DOHH2 (cell line): Measurements from ENCODE around the gene KDM6B.
A peak's percentile ranks its signal among the peaks of the same experiment; 100 is the strongest.

Source experiments
- H3F3A ChIP-seq: fragments of 200-600 bp; sonication (generic), shearing (Covaris generic); 2 replicates; pipeline ENCODE4 v1.6.0; 2016; ENCODE audit warnings: antibody characterized with exemption, mild to moderate bottlenecking; ENCODE audit not compliant: control insufficient read depth, insufficient read depth
- H3K27ac ChIP-seq: fragments of 200-600 bp; sonication (generic); 2 replicates; pipeline ENCODE4 v1.5.1; 2014; ENCODE audit warnings: low read depth, mild to moderate bottlenecking, low read length, moderate library complexity
- H3K27me3 ChIP-seq: fragments of 200-600 bp; sonication (generic); 2 replicates; pipeline ENCODE4 v1.6.1; 2014; ENCODE audit warnings: mild to moderate bottlenecking, low read length, mixed read lengths; ENCODE audit not compliant: control insufficient read depth
- H3K36me3 ChIP-seq: fragments of 200-600 bp; sonication (generic); 2 replicates; pipeline ENCODE4 v1.6.1; 2014; ENCODE audit warnings: mild to moderate bottlenecking, low read length, moderate library complexity, mixed read lengths; ENCODE audit not compliant: control insufficient read depth
- H3K4me1 ChIP-seq: fragments of 200-600 bp; sonication (generic); 2 replicates; pipeline ENCODE4 v1.6.1; 2014; ENCODE audit warnings: mild to moderate bottlenecking, low read length, mixed read lengths; ENCODE audit not compliant: control insufficient read depth
- H3K4me2 ChIP-seq: fragments of 200-600 bp; sonication (generic); 2 replicates; pipeline ENCODE4 v1.6.0; 2014; ENCODE audit warnings: mild to moderate bottlenecking, low read length, moderate library complexity
- H3K4me3 ChIP-seq: fragments of 200-600 bp; sonication (generic); 2 replicates; pipeline ENCODE4 v1.5.1; 2014; ENCODE audit warnings: mild to moderate bottlenecking, low read length, mixed read lengths
- H3K79me2 ChIP-seq: fragments of 200-600 bp; sonication (generic); 2 replicates; pipeline ENCODE4 v1.6.1; 2014; ENCODE audit warnings: mild to moderate bottlenecking, low read length, mixed read lengths; ENCODE audit not compliant: control insufficient read depth
- H3K9me2 ChIP-seq: fragments of 200-600 bp; sonication (generic); replicated peaks from 2 replicates; pipeline ENCODE4 v1.6.1; 2014; ENCODE audit warnings: mild to moderate bottlenecking, low read length, mixed read lengths; ENCODE audit not compliant: control insufficient read depth
- H3K9me3 ChIP-seq: fragments of 200-600 bp; sonication (generic); 2 replicates; pipeline ENCODE4 v1.6.1; 2014; ENCODE audit warnings: antibody characterized with exemption, low read length, mixed read lengths; ENCODE audit not compliant: control insufficient read depth, insufficient read depth
- H4K20me1 ChIP-seq: fragments of 200-600 bp; sonication (generic); 2 replicates; pipeline ENCODE4 v1.6.0; 2014; ENCODE audit warnings: low read depth, mild to moderate bottlenecking, antibody characterized with exemption, low read length, moderate library complexity; ENCODE audit not compliant: control insufficient read depth, insufficient read depth
- EZH2phosphoT487 ChIP-seq: fragments of 200-600 bp; sonication (generic); IDR thresholded peaks from 2 replicates; pipeline ENCODE4 v1.6.1; 2017; ENCODE audit warnings: borderline replicate concordance, mild to moderate bottlenecking, antibody characterized with exemption, low read length, moderate library complexity, mixed read lengths
- TF ChIP-seq, protein P1 (sequence below): fragments of 200-600 bp; sonication (generic); IDR thresholded peaks from one replicate; pipeline ENCODE4 v1.5.1; 2014; ENCODE audit warnings: antibody characterized with exemption, mild to moderate bottlenecking, low read depth, low read length; ENCODE audit not compliant: poor library complexity, severe bottlenecking

KDM6B gene

DNA sequence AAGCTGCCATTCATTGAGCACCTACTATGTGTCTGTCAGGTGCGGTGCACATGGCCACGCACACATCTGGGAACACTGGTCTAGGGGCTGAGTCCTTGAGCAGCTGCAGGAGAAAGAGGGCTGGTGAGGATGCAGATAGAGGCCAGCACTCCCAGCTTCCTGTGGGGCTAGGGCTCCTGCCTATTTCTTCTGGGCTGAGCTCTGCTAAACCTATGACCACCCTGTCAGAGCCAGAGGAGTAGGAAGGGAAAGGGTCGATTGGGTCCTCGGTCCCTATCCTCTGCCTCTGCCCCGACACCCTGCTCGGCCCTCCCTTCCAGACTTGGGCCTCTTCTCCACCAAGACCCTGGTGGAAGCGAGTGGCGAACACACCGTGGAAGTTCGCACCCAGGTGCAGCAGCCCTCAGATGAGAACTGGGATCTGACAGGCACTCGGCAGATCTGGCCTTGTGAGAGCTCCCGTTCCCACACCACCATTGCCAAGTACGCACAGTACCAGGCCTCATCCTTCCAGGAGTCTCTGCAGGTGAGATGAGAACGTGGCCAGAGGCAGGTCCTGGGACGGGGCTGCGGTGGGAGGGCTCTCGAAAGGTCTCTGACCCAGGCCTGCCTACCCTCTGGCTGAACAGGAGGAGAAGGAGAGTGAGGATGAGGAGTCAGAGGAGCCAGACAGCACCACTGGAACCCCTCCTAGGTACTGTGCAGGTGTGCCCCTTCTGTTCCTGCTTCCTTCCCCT, 16.9 kb downstream of the KDM6B start:
- H3K27me3 ChIP-seq = no peaks in the 10 kb centered on the region
- H3K9me3 ChIP-seq = no peaks in the 10 kb centered on the region
- peaks cover 7% of the 10 kb centered on the region; the same call in 1 of the 2 replicates for H4K20me1 ChIP-seq
- peak overlapping the region; percentile 68 for H3K4me3 ChIP-seq
- peak overlapping the region; percentile 76 for H3K4me2 ChIP-seq
- peaks cover 31% of the 10 kb centered on the region for H3K4me1 ChIP-seq
- peak overlapping the region; percentile 27 for H3K27ac ChIP-seq
- TF ChIP-seq, protein P1, sequence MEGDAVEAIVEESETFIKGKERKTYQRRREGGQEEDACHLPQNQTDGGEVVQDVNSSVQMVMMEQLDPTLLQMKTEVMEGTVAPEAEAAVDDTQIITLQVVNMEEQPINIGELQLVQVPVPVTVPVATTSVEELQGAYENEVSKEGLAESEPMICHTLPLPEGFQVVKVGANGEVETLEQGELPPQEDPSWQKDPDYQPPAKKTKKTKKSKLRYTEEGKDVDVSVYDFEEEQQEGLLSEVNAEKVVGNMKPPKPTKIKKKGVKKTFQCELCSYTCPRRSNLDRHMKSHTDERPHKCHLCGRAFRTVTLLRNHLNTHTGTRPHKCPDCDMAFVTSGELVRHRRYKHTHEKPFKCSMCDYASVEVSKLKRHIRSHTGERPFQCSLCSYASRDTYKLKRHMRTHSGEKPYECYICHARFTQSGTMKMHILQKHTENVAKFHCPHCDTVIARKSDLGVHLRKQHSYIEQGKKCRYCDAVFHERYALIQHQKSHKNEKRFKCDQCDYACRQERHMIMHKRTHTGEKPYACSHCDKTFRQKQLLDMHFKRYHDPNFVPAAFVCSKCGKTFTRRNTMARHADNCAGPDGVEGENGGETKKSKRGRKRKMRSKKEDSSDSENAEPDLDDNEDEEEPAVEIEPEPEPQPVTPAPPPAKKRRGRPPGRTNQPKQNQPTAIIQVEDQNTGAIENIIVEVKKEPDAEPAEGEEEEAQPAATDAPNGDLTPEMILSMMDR = no peak
- TF ChIP-seq EZH2phosphoT487 = no peak
- H3F3A ChIP-seq = peaks cover 31% of the 10 kb centered on the region
- peaks cover 82% of the 10 kb centered on the region for H3K36me3 ChIP-seq
- H3K9me2 ChIP-seq = no peaks in the 10 kb centered on the region
- peaks cover 40% of the 10 kb centered on the region for H3K79me2 ChIP-seq

DNA sequence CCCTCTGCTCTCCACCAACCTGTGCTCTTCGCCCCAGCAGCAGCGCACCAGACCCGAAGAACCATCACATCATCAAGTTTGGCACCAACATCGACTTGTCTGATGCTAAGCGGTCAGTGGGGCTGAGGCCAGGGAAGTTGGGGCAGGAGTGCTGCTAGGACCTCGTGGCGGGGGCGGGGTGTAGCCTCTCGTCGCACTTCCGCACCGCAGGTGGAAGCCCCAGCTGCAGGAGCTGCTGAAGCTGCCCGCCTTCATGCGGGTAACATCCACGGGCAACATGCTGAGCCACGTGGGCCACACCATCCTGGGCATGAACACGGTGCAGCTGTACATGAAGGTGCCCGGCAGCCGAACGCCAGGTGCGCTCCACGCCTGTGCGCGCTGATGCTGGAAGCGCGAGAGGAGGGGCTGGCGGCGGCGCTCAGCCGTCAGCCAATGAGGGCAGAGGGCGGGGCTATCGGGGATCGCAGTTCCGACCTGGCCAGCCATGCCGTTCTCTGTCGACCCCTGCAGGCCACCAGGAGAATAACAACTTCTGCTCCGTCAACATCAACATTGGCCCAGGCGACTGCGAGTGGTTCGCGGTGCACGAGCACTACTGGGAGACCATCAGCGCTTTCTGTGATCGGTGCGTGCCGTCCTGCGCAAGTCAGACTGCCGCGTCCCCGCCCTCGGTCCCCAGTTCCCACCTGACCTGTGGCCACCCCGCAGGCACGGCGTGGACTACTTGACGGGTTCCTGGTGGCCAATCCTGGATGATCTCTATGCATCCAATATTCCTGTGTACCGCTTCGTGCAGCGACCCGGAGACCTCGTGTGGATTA, 17.6 kb downstream of the KDM6B start:
- Histone ChIP-seq H3K4me3 (peak overlapping the region; percentile 68), H3K9me2 (no peaks in the 10 kb centered on the region), H3K4me2 (peak overlapping the region; percentile 76), H4K20me1 (peaks cover 7% of the 10 kb centered on the region; the same call in 1 of the 2 replicates), H3K4me1 (peaks cover 37% of the 10 kb centered on the region), H3K27me3 (no peaks in the 10 kb centered on the region), H3K9me3 (no peaks in the 10 kb centered on the region), H3K36me3 (peaks cover 82% of the 10 kb centered on the region), H3K27ac (peak overlapping the region; percentile 27), H3K79me2 (peaks cover 41% of the 10 kb centered on the region), H3F3A (peaks cover 34% of the 10 kb centered on the region)
- TF ChIP-seq, protein P1 = peak; percentile 91
- no peak for TF ChIP-seq EZH2phosphoT487

DNA sequence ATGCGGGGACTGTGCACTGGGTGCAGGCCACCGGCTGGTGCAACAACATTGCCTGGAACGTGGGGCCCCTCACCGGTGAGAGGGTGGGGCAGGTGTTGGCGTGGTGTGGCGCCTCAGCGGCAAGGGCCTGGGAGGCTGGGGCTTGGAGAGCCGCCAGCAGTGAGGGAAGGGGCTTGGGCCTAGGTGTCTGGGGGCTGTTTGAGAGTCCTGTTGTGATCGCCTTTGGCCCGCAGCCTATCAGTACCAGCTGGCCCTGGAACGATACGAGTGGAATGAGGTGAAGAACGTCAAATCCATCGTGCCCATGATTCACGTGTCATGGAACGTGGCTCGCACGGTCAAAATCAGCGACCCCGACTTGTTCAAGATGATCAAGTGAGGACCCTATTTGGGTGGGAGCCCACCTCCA, 18.2 kb downstream of the KDM6B start:
- no peak overlapping the region for H3K27ac ChIP-seq
- H4K20me1 ChIP-seq = peaks cover 9% of the 10 kb centered on the region; the same call in 1 of the 2 replicates
- peaks cover 37% of the 10 kb centered on the region for H3K4me1 ChIP-seq
- peaks cover 37% of the 10 kb centered on the region for H3F3A ChIP-seq
- H3K9me2 ChIP-seq = no peaks in the 10 kb centered on the region
- no peaks in the 10 kb centered on the region for H3K9me3 ChIP-seq
- peaks cover 38% of the 10 kb centered on the region for H3K79me2 ChIP-seq
- TF ChIP-seq, protein P1 = no peak
- no peak for TF ChIP-seq EZH2phosphoT487
- H3K36me3 ChIP-seq = peaks cover 79% of the 10 kb centered on the region
- H3K27me3 ChIP-seq = no peaks in the 10 kb centered on the region
- peak overlapping the region; percentile 29; the same call in 1 of the 2 replicates for H3K4me3 ChIP-seq
- peak overlapping the region; percentile 76 for H3K4me2 ChIP-seq
